Measurements from ENCODE around the gene RHOA.

DNA sequence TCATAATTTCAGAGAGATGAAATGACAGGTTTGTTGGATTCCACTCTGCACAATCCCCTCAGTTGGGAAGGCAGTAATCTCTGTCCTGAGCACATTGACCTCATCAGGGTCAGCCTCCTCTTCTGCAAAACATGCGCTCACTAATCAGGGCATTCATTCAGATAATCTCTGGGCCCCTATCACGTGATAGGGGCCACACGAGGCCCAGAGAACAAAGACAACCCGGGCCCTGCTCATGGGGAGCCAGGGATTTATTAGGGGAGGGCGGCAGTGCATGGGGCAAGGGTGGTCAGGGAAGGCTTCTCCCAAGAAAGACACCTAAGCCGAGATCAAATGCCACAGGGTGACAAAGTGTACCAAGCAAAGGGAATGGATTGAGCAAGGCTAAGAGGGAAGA is 1.6 kb upstream of the RHOA start:
- TF ChIP-seq POLR2AphosphoS5 (IDR thresholded peaks at IDR 0.05; ENCODE audit: low read depth, low read length) = no peak
- no peak for TF ChIP-seq POLR2A (IDR thresholded peaks at IDR 0.05; ENCODE audit: low read depth, low read length)
- no peak for TF ChIP-seq TAF1 (IDR thresholded peaks at IDR 0.05; ENCODE audit: low read depth, low read length)

Measured in GM12891 (cell line).